Astrocyte (in vitro differentiated cells and primary cell): Measurements from ENCODE around the gene TACSTD2. TPM values are rescaled to one million over a fixed set of nuclear protein-coding genes. Genes with fewer than 3 reads are reported as not detected.

Experiments used
- DNase-seq: peaks from one replicate; pipeline ENCODE4 v3.0.0-alpha.2; 2010; ENCODE audit warnings: low read depth
- FAIRE-seq: peaks from 2 replicates; lab custom pipeline; 2011; peaks lifted over from hg19 to GRCh38; lab: Jason Lieb, UNC
- H2AFZ ChIP-seq: 2 replicates; pipeline ENCODE4 v1.6.0; 2012; ENCODE audit warnings: low read depth, low read length, inconsistent platforms
- H3K27ac ChIP-seq: 2 replicates; pipeline ENCODE4 v1.5.1; 2011; ENCODE audit warnings: low read depth, low read length, inconsistent platforms
- H3K27me3 ChIP-seq: 2 replicates; pipeline ENCODE4 v1.6.0; 2011; ENCODE audit warnings: low read length, inconsistent platforms; ENCODE audit not compliant: insufficient read depth
- H3K36me3 ChIP-seq: 2 replicates; pipeline ENCODE4 v1.5.1; 2011; ENCODE audit warnings: low read length, inconsistent platforms; ENCODE audit not compliant: insufficient read depth
- H3K4me1 ChIP-seq: 2 replicates; pipeline ENCODE4 v1.5.1; 2011; ENCODE audit warnings: low read length, inconsistent platforms; ENCODE audit not compliant: insufficient read depth
- H3K4me2 ChIP-seq: 2 replicates; pipeline ENCODE4 v1.6.0; 2012; ENCODE audit warnings: low read length, inconsistent platforms
- H3K4me3 ChIP-seq: 2 replicates; pipeline ENCODE4 v1.5.1; 2011; ENCODE audit warnings: low read depth, mild to moderate bottlenecking, low read length, inconsistent platforms; ENCODE audit not compliant: insufficient read depth
- H3K79me2 ChIP-seq: 2 replicates; pipeline ENCODE4 v1.6.0; 2012; ENCODE audit warnings: mild to moderate bottlenecking, low read length, inconsistent platforms; ENCODE audit not compliant: insufficient read depth
- H3K9ac ChIP-seq: 2 replicates; pipeline ENCODE4 v1.6.0; 2012; ENCODE audit warnings: mild to moderate bottlenecking, low read length, inconsistent platforms
- H3K9me3 ChIP-seq: 2 replicates; pipeline ENCODE4 v1.5.1; 2012; ENCODE audit warnings: low read depth, mild to moderate bottlenecking, low read length, inconsistent platforms; ENCODE audit not compliant: insufficient read depth
- H4K20me1 ChIP-seq: 2 replicates; pipeline ENCODE4 v1.6.0; 2012; ENCODE audit warnings: low read length, inconsistent platforms; ENCODE audit not compliant: insufficient read depth
- H3K27ac Mint-ChIP-seq: one replicate; pipeline ENCODE4 v1.8.0; 2021; ENCODE audit warnings: mild to moderate bottlenecking, mixed read lengths; ENCODE audit not compliant: unreplicated experiment
- H3K27me3 Mint-ChIP-seq: one replicate; pipeline ENCODE4 v1.8.0; 2021; ENCODE audit warnings: low read depth, mixed read lengths; ENCODE audit not compliant: unreplicated experiment
- H3K36me3 Mint-ChIP-seq: one replicate; pipeline ENCODE4 v1.8.0; 2021; ENCODE audit warnings: low read depth, mixed read lengths; ENCODE audit not compliant: unreplicated experiment
- H3K4me1 Mint-ChIP-seq: one replicate; pipeline ENCODE4 v1.8.0; 2021; ENCODE audit warnings: low read depth, mixed read lengths; ENCODE audit not compliant: unreplicated experiment
- H3K4me3 Mint-ChIP-seq: one replicate; pipeline ENCODE4 v1.8.0; 2021; ENCODE audit warnings: mild to moderate bottlenecking, moderate library complexity, mixed read lengths; ENCODE audit not compliant: unreplicated experiment
- H3K9me3 Mint-ChIP-seq: one replicate; pipeline ENCODE4 v1.8.0; 2021; ENCODE audit warnings: mild to moderate bottlenecking, mixed read lengths; ENCODE audit not compliant: unreplicated experiment
- EZH2 ChIP-seq: IDR thresholded peaks from 2 replicates; pipeline ENCODE4 v1.6.1; 2012; ENCODE audit warnings: mild to moderate bottlenecking, low read length, inconsistent platforms; ENCODE audit not compliant: insufficient read depth
- total RNA-seq: library from RNA; stranded (reverse); gene quantifications from 2 replicates; pipeline ENCODE4 v1.2.1, GENCODE V29; 2021
- TF ChIP-seq, protein P1 (sequence below): IDR thresholded peaks from 2 replicates; pipeline ENCODE4 v1.5.1; 2011; ENCODE audit warnings: low read depth, mild to moderate bottlenecking, inconsistent platforms, low read length, moderate library complexity; ENCODE audit not compliant: insufficient read depth

The TACSTD2 gene
- total RNA-seq, 1 donor from 2014 or later: 3.0 TPM

DNA sequence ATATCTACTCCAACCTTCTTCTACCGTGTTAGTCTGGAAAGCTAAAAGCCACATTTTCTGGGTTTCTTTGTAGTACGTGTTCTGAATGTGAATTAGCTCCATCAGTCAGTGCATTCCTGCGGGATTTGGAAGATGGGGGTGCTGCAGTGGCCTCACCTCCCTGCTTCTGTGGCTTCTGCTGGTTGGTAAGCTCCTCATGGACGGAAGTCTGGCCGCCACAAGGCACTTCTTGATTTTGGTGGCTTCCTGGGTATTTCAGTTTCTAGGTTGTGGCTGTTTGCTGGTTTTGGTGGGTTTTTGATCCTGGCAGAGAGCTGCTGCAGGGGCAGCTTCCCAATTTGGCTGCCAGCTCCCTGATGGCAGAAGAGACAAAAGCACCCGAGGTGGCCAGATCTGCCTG is 20.9 kb upstream of the TACSTD2 start:
- Mint-ChIP-seq H3K27me3 (peaks cover 6% of the 10 kb centered on the region), H3K4me3 (no peak overlapping the region), H3K27ac (peak overlapping the region; percentile 10), H3K36me3 (no peaks in the 10 kb centered on the region), H3K4me1 (peaks cover 6% of the 10 kb centered on the region), H3K9me3 (peaks cover 9% of the 10 kb centered on the region)
- Histone ChIP-seq H3K27me3 (peaks cover 4% of the 10 kb centered on the region), H3K9me3 (no peaks in the 10 kb centered on the region), H3K4me3 (no peak overlapping the region), H2AFZ (no peak overlapping the region), H4K20me1 (no peaks in the 10 kb centered on the region), H3K27ac (no peak overlapping the region), H3K4me1 (peaks cover 4% of the 10 kb centered on the region), H3K36me3 (no peaks in the 10 kb centered on the region), H3K4me2 (no peak overlapping the region), H3K9ac (no peak overlapping the region), H3K79me2 (no peaks in the 10 kb centered on the region)
- DNase-seq (peak; percentile 49), FAIRE-seq (no peak)
- TF ChIP-seq, protein P1, sequence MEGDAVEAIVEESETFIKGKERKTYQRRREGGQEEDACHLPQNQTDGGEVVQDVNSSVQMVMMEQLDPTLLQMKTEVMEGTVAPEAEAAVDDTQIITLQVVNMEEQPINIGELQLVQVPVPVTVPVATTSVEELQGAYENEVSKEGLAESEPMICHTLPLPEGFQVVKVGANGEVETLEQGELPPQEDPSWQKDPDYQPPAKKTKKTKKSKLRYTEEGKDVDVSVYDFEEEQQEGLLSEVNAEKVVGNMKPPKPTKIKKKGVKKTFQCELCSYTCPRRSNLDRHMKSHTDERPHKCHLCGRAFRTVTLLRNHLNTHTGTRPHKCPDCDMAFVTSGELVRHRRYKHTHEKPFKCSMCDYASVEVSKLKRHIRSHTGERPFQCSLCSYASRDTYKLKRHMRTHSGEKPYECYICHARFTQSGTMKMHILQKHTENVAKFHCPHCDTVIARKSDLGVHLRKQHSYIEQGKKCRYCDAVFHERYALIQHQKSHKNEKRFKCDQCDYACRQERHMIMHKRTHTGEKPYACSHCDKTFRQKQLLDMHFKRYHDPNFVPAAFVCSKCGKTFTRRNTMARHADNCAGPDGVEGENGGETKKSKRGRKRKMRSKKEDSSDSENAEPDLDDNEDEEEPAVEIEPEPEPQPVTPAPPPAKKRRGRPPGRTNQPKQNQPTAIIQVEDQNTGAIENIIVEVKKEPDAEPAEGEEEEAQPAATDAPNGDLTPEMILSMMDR: no peak
- no peak for TF ChIP-seq EZH2

DNA sequence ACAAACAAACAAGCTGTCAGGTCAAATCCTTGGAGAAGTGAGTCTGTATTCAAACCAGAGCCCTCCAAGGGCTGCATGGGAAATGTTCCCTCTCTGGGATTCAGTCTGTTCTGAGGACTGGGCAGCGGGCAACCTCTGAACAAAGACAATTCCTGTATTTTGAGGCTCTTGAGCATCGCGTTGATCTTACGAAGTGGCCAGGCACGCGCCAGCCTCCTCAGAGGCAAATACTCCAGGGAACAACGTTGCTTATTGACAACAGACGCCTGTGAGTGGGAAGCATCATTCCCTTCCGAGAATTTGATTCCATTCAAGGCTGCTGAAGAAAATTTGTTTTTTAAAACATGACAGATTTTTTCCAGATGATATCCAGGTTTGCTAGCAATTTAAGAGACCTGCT is 20.0 kb upstream of the TACSTD2 start:
- no peak for FAIRE-seq
- no peaks in the 10 kb centered on the region for H3K79me2 ChIP-seq
- DNase-seq: no peak
- H4K20me1 ChIP-seq: no peaks in the 10 kb centered on the region
- peaks cover 14% of the 10 kb centered on the region for H3K4me1 ChIP-seq
- peaks cover 8% of the 10 kb centered on the region for H3K9me3 Mint-ChIP-seq
- no peak overlapping the region for H3K4me3 ChIP-seq
- H3K27me3 Mint-ChIP-seq: peaks cover 6% of the 10 kb centered on the region
- H3K27me3 ChIP-seq: peaks cover 4% of the 10 kb centered on the region
- no peak overlapping the region for H3K9ac ChIP-seq
- no peak overlapping the region for H3K27ac ChIP-seq
- TF ChIP-seq EZH2: no peak
- TF ChIP-seq, protein P1: no peak
- H3K9me3 ChIP-seq: no peaks in the 10 kb centered on the region
- no peak overlapping the region for H3K4me2 ChIP-seq
- no peaks in the 10 kb centered on the region for H3K36me3 ChIP-seq
- H3K4me1 Mint-ChIP-seq: peaks cover 15% of the 10 kb centered on the region
- H3K4me3 Mint-ChIP-seq: no peak overlapping the region
- peak overlapping the region; percentile 50 for H2AFZ ChIP-seq
- H3K36me3 Mint-ChIP-seq: no peaks in the 10 kb centered on the region
- H3K27ac Mint-ChIP-seq: no peak overlapping the region

DNA sequence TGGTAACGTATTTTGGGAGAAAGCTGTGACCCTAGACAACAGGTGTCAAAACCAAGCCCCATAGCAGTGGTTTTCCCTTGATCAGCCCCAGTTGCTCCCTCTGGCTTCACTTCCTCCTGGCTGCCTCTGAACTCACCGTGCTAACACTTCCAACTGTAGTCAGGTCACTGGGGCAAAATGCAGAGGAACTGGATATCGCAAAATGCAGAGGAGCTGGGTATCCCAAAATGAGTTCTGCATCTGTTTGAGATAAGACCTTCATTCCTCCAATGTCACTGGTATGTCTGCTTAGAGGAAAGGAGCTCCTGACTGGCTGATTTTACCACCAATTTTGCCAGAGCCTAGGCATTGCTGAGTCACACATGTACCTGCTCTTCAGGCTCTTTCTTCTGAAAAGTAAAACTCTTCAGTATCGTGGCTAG is 19.6 kb upstream of the TACSTD2 start:
- no peaks in the 10 kb centered on the region for H3K79me2 ChIP-seq
- no peak for TF ChIP-seq EZH2
- TF ChIP-seq, protein P1: no peak
- no peak overlapping the region for H3K4me3 ChIP-seq
- Mint-ChIP-seq H3K9me3 (peaks cover 5% of the 10 kb centered on the region), H3K27ac (no peak overlapping the region), H3K4me3 (no peak overlapping the region), H3K4me1 (peaks cover 16% of the 10 kb centered on the region), H3K27me3 (peaks cover 6% of the 10 kb centered on the region), H3K36me3 (no peaks in the 10 kb centered on the region)
- no peaks in the 10 kb centered on the region for H4K20me1 ChIP-seq
- H3K4me2 ChIP-seq: no peak overlapping the region
- H2AFZ ChIP-seq: peak overlapping the region; percentile 50
- H3K36me3 ChIP-seq: no peaks in the 10 kb centered on the region
- no peak overlapping the region for H3K27ac ChIP-seq
- no peaks in the 10 kb centered on the region for H3K9me3 ChIP-seq
- DNase-seq: peak; percentile 30
- no peak overlapping the region for H3K9ac ChIP-seq
- peaks cover 4% of the 10 kb centered on the region for H3K27me3 ChIP-seq
- FAIRE-seq: no peak
- peaks cover 16% of the 10 kb centered on the region for H3K4me1 ChIP-seq
